A549 (cell line): ENCODE data around the gene LDLRAD3.

ENCODE experiments used
- CEBPB ChIP-seq, 2 experiments: fragments of >200 bp in 1 of 2; sonication (Bioruptor Twin) in 1 of 2; formaldehyde crosslinking in 1 of 2; IDR thresholded peaks; 2 replicates each; pipeline ENCODE4 v1.6.1; 2012 to 2016
- EHMT2 ChIP-seq: fragments of 200-600 bp; sonication (generic); IDR thresholded peaks from 2 replicates; pipeline ENCODE4 v1.6.1; 2016; ENCODE audit warnings: antibody characterized with exemption, low read depth, mild to moderate bottlenecking, moderate library complexity
- JUN ChIP-seq, 2 experiments: fragments of >200 bp; sonication (Bioruptor Twin); formaldehyde crosslinking; IDR thresholded peaks; 2 replicates in 1 of 2; 3 replicates in 1 of 2; pipeline ENCODE4 v1.6.1; 2016 to 2017
- TF ChIP-seq, protein P1 (sequence below): fragments of >200 bp; sonication (Bioruptor Twin); formaldehyde crosslinking; IDR thresholded peaks from 3 replicates; pipeline ENCODE4 v1.5.1; 2016

DNA sequence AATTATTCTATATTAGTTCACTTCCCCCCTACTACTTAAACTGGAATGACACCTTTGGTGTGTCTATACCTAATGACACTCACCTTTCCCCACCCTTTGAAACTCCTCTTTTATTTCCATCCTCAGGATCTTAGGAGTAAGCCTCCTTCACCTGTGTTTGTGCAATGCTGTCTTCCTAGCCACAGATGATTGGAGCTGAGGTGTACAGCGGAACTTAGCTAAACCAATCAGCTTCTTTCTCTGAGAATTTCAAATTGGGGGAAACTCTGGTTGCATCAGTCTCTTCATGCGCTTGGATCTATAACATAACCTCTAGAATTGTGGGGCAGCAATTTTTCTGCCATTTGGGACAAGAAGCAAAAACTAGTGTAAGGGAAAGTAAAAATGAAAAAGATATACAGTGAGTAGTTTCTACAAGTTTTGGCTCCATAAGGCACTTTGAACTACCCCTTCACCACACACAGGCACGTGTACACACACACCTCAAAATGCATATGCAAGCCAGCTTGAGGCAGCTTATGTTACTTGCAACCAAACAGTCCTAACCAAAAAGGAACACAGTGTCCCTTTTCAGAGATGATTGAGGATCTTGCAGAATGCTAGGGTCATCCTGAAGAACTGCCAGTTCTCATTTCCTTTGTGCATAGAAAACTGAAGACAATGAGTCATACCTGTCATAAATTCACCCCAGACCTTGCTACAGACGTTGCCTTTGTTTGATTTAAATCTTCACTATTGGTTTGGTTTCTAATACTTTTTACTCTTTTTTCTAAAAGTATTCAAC, 36.0 kb upstream of the LDLRAD3 start:
- TF ChIP-seq, protein P1, sequence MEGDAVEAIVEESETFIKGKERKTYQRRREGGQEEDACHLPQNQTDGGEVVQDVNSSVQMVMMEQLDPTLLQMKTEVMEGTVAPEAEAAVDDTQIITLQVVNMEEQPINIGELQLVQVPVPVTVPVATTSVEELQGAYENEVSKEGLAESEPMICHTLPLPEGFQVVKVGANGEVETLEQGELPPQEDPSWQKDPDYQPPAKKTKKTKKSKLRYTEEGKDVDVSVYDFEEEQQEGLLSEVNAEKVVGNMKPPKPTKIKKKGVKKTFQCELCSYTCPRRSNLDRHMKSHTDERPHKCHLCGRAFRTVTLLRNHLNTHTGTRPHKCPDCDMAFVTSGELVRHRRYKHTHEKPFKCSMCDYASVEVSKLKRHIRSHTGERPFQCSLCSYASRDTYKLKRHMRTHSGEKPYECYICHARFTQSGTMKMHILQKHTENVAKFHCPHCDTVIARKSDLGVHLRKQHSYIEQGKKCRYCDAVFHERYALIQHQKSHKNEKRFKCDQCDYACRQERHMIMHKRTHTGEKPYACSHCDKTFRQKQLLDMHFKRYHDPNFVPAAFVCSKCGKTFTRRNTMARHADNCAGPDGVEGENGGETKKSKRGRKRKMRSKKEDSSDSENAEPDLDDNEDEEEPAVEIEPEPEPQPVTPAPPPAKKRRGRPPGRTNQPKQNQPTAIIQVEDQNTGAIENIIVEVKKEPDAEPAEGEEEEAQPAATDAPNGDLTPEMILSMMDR = no peak
- TF ChIP-seq CEBPB (IDR thresholded peaks at IDR 0.05) = no peak
- TF ChIP-seq EHMT2 = no peak
- TF ChIP-seq JUN (IDR thresholded peaks at IDR 0.05) = no peak
